Natural killer cell (primary cell): ENCODE measurements around the gene ILDR2. TPM values are rescaled to one million over a fixed set of nuclear protein-coding genes. Genes with fewer than 3 reads are reported as not detected.

Experiments
- ATAC-seq, 3 donors: fragments of 150-1000 bp in 2 of 3; fragments of 200-7000 bp in 1 of 3; cut with Tn5 transposase; 1 replicate in 1 of 3; 2 replicates in 2 of 3; pipeline ENCODE4 v1.10.0; 2021; ENCODE audit warnings: mild to moderate bottlenecking in 2 of 3, moderate library complexity in 2 of 3
- DNase-seq, 2 donors: peaks; one replicate each; pipeline versions ENCODE4 v3.0.0 to v3.0.0-alpha.2; 2013 to 2021; ENCODE audit warnings: mixed read lengths in 1 of 2
- H3K27ac ChIP-seq: one replicate; pipeline ENCODE4 v1.5.1; 2013; ENCODE audit warnings: mild to moderate bottlenecking, low read length
- H3K27me3 ChIP-seq: one replicate; pipeline ENCODE4 v1.6.1; 2013; ENCODE audit warnings: low read length; ENCODE audit not compliant: control insufficient read depth, insufficient read depth
- H3K36me3 ChIP-seq: one replicate; pipeline ENCODE4 v1.6.1; 2013; ENCODE audit warnings: low read length; ENCODE audit not compliant: control insufficient read depth, insufficient read depth
- H3K4me1 ChIP-seq: one replicate; pipeline ENCODE4 v1.6.1; 2013; ENCODE audit warnings: low read length; ENCODE audit not compliant: control insufficient read depth, insufficient read depth
- H3K4me3 ChIP-seq: one replicate; pipeline ENCODE4 v1.5.1; 2013; ENCODE audit warnings: low read length
- H3K9me3 ChIP-seq: one replicate; pipeline ENCODE4 v1.6.1; 2013; ENCODE audit warnings: low read length; ENCODE audit not compliant: control insufficient read depth, insufficient read depth
- H3K27ac Mint-ChIP-seq, 2 donors: one replicate each; pipeline ENCODE4 v1.8.0; 2022; ENCODE audit warnings: mild to moderate bottlenecking in 2 of 2, mixed read lengths in 2 of 2, moderate library complexity in 1 of 2
- H3K27me3 Mint-ChIP-seq, 2 donors: one replicate each; pipeline ENCODE4 v1.8.0; 2022; ENCODE audit warnings: low read depth in 2 of 2, mixed read lengths in 2 of 2
- H3K36me3 Mint-ChIP-seq: one replicate; pipeline ENCODE4 v1.8.0; 2022; ENCODE audit warnings: mixed read lengths
- H3K4me1 Mint-ChIP-seq, 2 donors: one replicate each; pipeline ENCODE4 v1.8.0; 2022; ENCODE audit warnings: mixed read lengths in 2 of 2
- H3K4me3 Mint-ChIP-seq: one replicate; pipeline ENCODE4 v1.8.0; 2022; ENCODE audit warnings: mild to moderate bottlenecking, moderate library complexity, mixed read lengths
- H3K9me3 Mint-ChIP-seq, 2 donors: one replicate each; pipeline ENCODE4 v1.8.0; 2022; ENCODE audit warnings: mixed read lengths in 2 of 2
- WGBS: methylation state at CpG from one replicate; pipeline ENCODE4 v1.1.7; 2013; ENCODE audit warnings: missing lambda C conversion rate; ENCODE audit not compliant: insufficient coverage; 5-methylcytosine and 5-hydroxymethylcytosine counted together
- intact Hi-C: fragments of 100-400 bp; cut with micrococcal nuclease; formaldehyde crosslinking; loops from one replicate; pipeline ENCODE4 v1.14.2; 2022
- total RNA-seq, 4 donors: library from RNA; stranded (reverse); fragments of 120-200 nt in 1 of 4; gene quantifications; one replicate each; pipeline versions ENCODE4 v1.2.3 to v1.2.4, GENCODE V29; 2013 to 2022
- TF ChIP-seq, protein P1 (sequence below): fragments of 200-600 bp; IDR thresholded peaks from one replicate; pipeline ENCODE4 v1.8.0; 2022; ENCODE audit warnings: antibody characterized with exemption

The ILDR2 gene
- total RNA-seq, 3 donors from 2014 or later (not counting 1 experiment from before 2014, with no cell fraction given): 2.4 to 4.3 (median 2.8) TPM

DNA sequence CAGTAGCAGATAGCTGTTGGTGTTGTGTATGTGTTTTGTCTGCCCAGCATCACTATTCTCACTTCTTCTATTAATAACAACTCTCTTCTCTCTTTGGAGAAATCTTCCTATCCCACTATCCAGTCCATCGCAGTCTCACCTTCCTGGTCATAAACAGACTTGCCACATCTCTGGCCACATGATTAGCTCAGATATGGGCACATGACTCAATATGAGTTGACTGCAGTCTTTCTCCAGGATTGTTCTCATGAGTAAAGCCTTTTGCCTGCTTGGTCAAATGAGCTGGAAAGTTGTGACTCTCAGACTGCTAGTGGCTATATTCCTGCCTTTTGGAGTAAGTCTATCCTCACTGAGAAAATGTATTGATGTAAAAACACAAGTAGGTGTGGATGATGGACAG lies 66.4 kb downstream of the ILDR2 start:
- ATAC-seq (no peak), DNase-seq (no peak)
- no peaks in the 10 kb centered on the region for H3K27me3 ChIP-seq
- no peaks in the 10 kb centered on the region for H3K36me3 ChIP-seq
- Mint-ChIP-seq H3K9me3 (no peaks in the 10 kb centered on the region), H3K4me3 (no peak overlapping the region), H3K27me3 (peaks cover 0 to 13% of the 10 kb centered on the region in 2 donors), H3K36me3 (no peaks in the 10 kb centered on the region), H3K4me1 (peaks cover 18 to 20% of the 10 kb centered on the region in 2 donors), H3K27ac (no peak overlapping the region)
- no peaks in the 10 kb centered on the region for H3K4me1 ChIP-seq
- WGBS: 88% methylated on average over 1 of the region's 1 CpG
- intact Hi-C loops: loop anchor here (10.0 kb wide), 1 partner anchor 646 kb away; the partner anchor contains the start of gene CREG1
- H3K9me3 ChIP-seq: no peaks in the 10 kb centered on the region
- no peak overlapping the region for H3K27ac ChIP-seq
- TF ChIP-seq, protein P1, sequence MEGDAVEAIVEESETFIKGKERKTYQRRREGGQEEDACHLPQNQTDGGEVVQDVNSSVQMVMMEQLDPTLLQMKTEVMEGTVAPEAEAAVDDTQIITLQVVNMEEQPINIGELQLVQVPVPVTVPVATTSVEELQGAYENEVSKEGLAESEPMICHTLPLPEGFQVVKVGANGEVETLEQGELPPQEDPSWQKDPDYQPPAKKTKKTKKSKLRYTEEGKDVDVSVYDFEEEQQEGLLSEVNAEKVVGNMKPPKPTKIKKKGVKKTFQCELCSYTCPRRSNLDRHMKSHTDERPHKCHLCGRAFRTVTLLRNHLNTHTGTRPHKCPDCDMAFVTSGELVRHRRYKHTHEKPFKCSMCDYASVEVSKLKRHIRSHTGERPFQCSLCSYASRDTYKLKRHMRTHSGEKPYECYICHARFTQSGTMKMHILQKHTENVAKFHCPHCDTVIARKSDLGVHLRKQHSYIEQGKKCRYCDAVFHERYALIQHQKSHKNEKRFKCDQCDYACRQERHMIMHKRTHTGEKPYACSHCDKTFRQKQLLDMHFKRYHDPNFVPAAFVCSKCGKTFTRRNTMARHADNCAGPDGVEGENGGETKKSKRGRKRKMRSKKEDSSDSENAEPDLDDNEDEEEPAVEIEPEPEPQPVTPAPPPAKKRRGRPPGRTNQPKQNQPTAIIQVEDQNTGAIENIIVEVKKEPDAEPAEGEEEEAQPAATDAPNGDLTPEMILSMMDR: no peak
- H3K4me3 ChIP-seq: no peak overlapping the region

- Mint-ChIP-seq H3K27me3 (peaks cover 0 to 13% of the 10 kb centered on the region in 2 donors), H3K27ac (no peak overlapping the region), H3K36me3 (no peaks in the 10 kb centered on the region), H3K9me3 (no peaks in the 10 kb centered on the region), H3K4me3 (no peak overlapping the region), H3K4me1 (peaks cover 18 to 20% of the 10 kb centered on the region in 2 donors)
- WGBS: 58% methylated on average over 3 of the region's 3 CpGs
- intact Hi-C loops: loop anchor here (10.0 kb wide), 1 partner anchor 647 kb away; the partner anchor contains the start of gene CREG1
- TF ChIP-seq, protein P1: no peak
- no peak overlapping the region for H3K27ac ChIP-seq
- no peaks in the 10 kb centered on the region for H3K36me3 ChIP-seq
- DNase-seq (no peak), ATAC-seq (no peak)
- H3K4me3 ChIP-seq: no peak overlapping the region
- no peaks in the 10 kb centered on the region for H3K9me3 ChIP-seq
- H3K27me3 ChIP-seq: no peaks in the 10 kb centered on the region
- H3K4me1 ChIP-seq: no peaks in the 10 kb centered on the region
Measured at GRCh38 chr1:166907763-166908162, 67.6 kb downstream of the ILDR2 start.

DNA sequence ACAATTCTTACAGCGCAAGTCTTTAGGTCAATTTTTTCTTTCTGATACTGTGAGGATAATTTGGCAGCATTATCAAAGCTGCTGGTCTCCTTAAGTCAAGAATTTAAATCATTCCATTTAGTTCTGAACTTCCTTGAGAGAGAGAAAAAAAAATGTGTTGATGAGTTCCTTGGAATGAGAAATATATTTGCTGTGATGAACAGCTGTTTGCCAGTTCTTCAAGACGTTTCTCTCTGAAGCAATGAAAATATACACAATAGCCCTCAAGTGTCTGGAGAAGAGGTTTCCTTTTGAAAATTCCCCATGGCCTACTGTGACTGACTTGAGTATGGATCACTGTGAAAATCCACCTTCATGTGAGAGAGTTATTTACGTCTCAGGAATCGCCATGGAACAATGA lies 68.3 kb downstream of the ILDR2 start:
- Histone ChIP-seq H3K9me3 (no peaks in the 10 kb centered on the region), H3K36me3 (no peaks in the 10 kb centered on the region), H3K4me3 (no peak overlapping the region), H3K4me1 (no peaks in the 10 kb centered on the region), H3K27me3 (no peaks in the 10 kb centered on the region), H3K27ac (no peak overlapping the region)
- no peak for ATAC-seq
- Mint-ChIP-seq H3K27ac (no peak overlapping the region), H3K27me3 (peaks cover 0 to 13% of the 10 kb centered on the region in 2 donors), H3K4me3 (no peak overlapping the region), H3K4me1 (peaks cover 18 to 20% of the 10 kb centered on the region in 2 donors), H3K9me3 (no peaks in the 10 kb centered on the region), H3K36me3 (no peaks in the 10 kb centered on the region)
- TF ChIP-seq, protein P1: no peak
- no peak for DNase-seq
- intact Hi-C loops: loop anchor here (10.0 kb wide), 1 partner anchor 648 kb away; the partner anchor contains the start of gene CREG1
- WGBS: 86% methylated on average over 4 of the region's 4 CpGs

- no peak for ATAC-seq
- Mint-ChIP-seq H3K4me3 (no peak overlapping the region), H3K9me3 (no peaks in the 10 kb centered on the region), H3K4me1 (peaks cover 18 to 20% of the 10 kb centered on the region in 2 donors), H3K27me3 (peaks cover 0 to 13% of the 10 kb centered on the region in 2 donors), H3K36me3 (no peaks in the 10 kb centered on the region), H3K27ac (no peak overlapping the region)
- Histone ChIP-seq H3K9me3 (no peaks in the 10 kb centered on the region), H3K36me3 (no peaks in the 10 kb centered on the region), H3K4me3 (no peak overlapping the region), H3K4me1 (no peaks in the 10 kb centered on the region), H3K27me3 (no peaks in the 10 kb centered on the region), H3K27ac (no peak overlapping the region)
- DNase-seq: no peak
- intact Hi-C loops: loop anchor here (10.0 kb wide), 1 partner anchor 648 kb away; the partner anchor contains the start of gene CREG1
- TF ChIP-seq, protein P1: no peak
- 83% methylated on average over 3 of the region's 3 CpGs for WGBS
Measured at GRCh38 chr1:166906647-166907046, 68.7 kb downstream of the ILDR2 start.
